ENCODE data around the gene DRC1.

DNA sequence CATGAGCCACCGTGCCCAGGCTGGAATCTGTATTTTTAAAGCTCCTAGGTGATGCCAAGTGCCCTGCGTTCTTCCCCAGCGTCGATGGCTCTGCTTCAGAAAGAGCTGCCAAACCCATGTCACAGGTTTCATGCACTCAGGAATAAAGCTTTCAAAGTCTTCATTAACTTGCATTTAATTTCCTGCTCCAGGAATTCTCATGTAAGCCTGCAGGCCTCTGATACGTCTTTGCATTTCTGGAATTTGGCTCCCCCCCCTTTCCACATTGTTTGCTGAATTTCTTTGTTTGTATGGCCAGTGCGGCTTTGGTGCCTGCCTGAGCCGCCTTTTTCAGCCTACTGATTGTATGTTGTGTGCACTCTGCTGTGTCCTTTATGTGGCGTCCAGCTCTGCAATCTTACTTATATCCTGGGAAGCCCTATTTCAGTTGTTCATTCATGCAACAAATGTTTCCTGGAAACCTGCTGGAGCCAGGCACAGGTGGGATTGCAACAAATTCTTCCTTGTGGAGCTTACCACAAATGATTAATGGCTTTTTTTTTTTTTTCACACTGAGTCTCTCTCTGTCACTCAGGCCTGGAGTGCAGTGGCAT lies 94.1 kb downstream of the DRC1 start:
- TF ChIP-seq CTCF (conservative IDR thresholded peaks at IDR 0.05; ENCODE audit: low read depth, low read length) = no peak
- no peak for TF ChIP-seq EZH2 (IDR thresholded peaks at IDR 0.05; ENCODE audit: borderline replicate concordance, low read depth, low read length, poor library complexity, severe bottlenecking)

Data from A673 (cell line).